IMR-90 (cell line): ENCODE measurements around the gene FNIP2. TPM values are rescaled to one million over a fixed set of nuclear protein-coding genes. Genes with fewer than 3 reads are reported as not detected.
A peak's percentile ranks its signal among the peaks of the same experiment; 100 is the strongest.

Experiments used
- ATAC-seq: fragments of 200-7000 bp; cut with Tn5 transposase; 2 replicates; pipeline ENCODE4 v1.9.1; 2020; ENCODE audit warnings: low read depth, mild to moderate bottlenecking, moderate library complexity
- BruUV-seq: library from RNA; stranded (reverse); fragments of 400-500 nt; replicated peaks from 2 replicates; lab custom pipeline; 2021; lab: Mats Ljungman, UMichigan
- CTCF ChIA-PET: fragments of 300-600 bp; formaldehyde crosslinking; extraction: SDS; loops from one replicate; lab custom pipeline; 2021; ENCODE audit warnings: antibody characterized with exemption; lab: Yijun Ruan, JAX
- POLR2A ChIA-PET: fragments of 300-600 bp; sonication (Branson Sonifier 250); formaldehyde crosslinking; loops from one replicate; lab custom pipeline; 2022; ENCODE audit warnings: antibody characterized with exemption; ENCODE audit not compliant: unreplicated experiment; lab: Charles Lee
- DNase-seq: peaks from one replicate; pipeline ENCODE4 v3.0.0; 2013
- H2AFZ ChIP-seq: replicated peaks from 2 replicates; pipeline ENCODE3; 2013; ENCODE audit warnings: low read length, mild to moderate bottlenecking; ENCODE audit not compliant: poor library complexity
- H2AK5ac ChIP-seq: 2 replicates; pipeline ENCODE4 v1.6.1; 2013; ENCODE audit warnings: low read depth, low read length, inconsistent platforms
- H2AK9ac ChIP-seq: replicated peaks from 2 replicates; pipeline ENCODE3; 2013; ENCODE audit warnings: mild to moderate bottlenecking, low read depth, low read length, moderate library complexity; ENCODE audit not compliant: poor library complexity
- H2BK120ac ChIP-seq: 2 replicates; pipeline ENCODE4 v1.6.1; 2013; ENCODE audit warnings: low read depth, low read length, inconsistent platforms
- H2BK15ac ChIP-seq: 3 replicates; pipeline ENCODE4 v1.6.1; 2013; ENCODE audit warnings: low read depth, low read length, inconsistent platforms
- H2BK20ac ChIP-seq: 2 replicates; pipeline ENCODE4 v1.6.1; 2013; ENCODE audit warnings: low read depth, mild to moderate bottlenecking, inconsistent platforms, low read length, moderate library complexity
- H2BK5ac ChIP-seq: 2 replicates; pipeline ENCODE4 v1.6.1; 2013; ENCODE audit warnings: mild to moderate bottlenecking, low read depth, low read length, inconsistent platforms; ENCODE audit not compliant: poor library complexity, severe bottlenecking
- H3K14ac ChIP-seq: replicated peaks from 2 replicates; pipeline ENCODE4 v1.6.1; 2013; ENCODE audit warnings: low read depth, low read length, inconsistent platforms
- H3K18ac ChIP-seq: 2 replicates; pipeline ENCODE4 v1.6.1; 2013; ENCODE audit warnings: low read depth, low read length, control low read depth
- H3K23ac ChIP-seq: 2 replicates; pipeline ENCODE4 v1.6.1; 2013; ENCODE audit warnings: low read depth, low read length, inconsistent platforms
- H3K27ac ChIP-seq: 2 replicates; pipeline ENCODE4 v1.5.1; 2013; ENCODE audit warnings: mild to moderate bottlenecking, control low read depth, low read length; ENCODE audit not compliant: insufficient read depth
- H3K27me3 ChIP-seq: 2 replicates; pipeline ENCODE4 v1.6.1; 2013; ENCODE audit warnings: low read length; ENCODE audit not compliant: control insufficient read depth, insufficient read depth
- H3K36me3 ChIP-seq: 2 replicates; pipeline ENCODE4 v1.6.1; 2013; ENCODE audit warnings: low read length, mixed read lengths; ENCODE audit not compliant: control insufficient read depth, insufficient read depth
- H3K4ac ChIP-seq: 2 replicates; pipeline ENCODE4 v1.6.1; 2013; ENCODE audit warnings: low read depth, low read length, inconsistent platforms
- H3K4me1 ChIP-seq: 2 replicates; pipeline ENCODE4 v1.6.1; 2013; ENCODE audit warnings: low read length, mixed read lengths; ENCODE audit not compliant: control insufficient read depth, insufficient read depth
- H3K4me2 ChIP-seq: 2 replicates; pipeline ENCODE4 v1.6.1; 2013; ENCODE audit warnings: low read depth, mild to moderate bottlenecking, control low read depth, low read length, moderate library complexity
- H3K4me3 ChIP-seq: 2 replicates; pipeline ENCODE4 v1.5.1; 2013; ENCODE audit warnings: low read depth, mild to moderate bottlenecking, control low read depth, low read length, moderate library complexity; ENCODE audit not compliant: insufficient read depth
- H3K56ac ChIP-seq: 2 replicates; pipeline ENCODE4 v1.6.1; 2013; ENCODE audit warnings: low read length, inconsistent platforms; ENCODE audit not compliant: insufficient read depth; ENCODE audit errors: extremely low read depth
- H3K79me1 ChIP-seq, 2 experiments: 2 replicates each; pipeline ENCODE4 v1.6.1; 2013; ENCODE audit warnings: low read length in 2 of 2, inconsistent platforms in 1 of 2, low read depth in 1 of 2
- H3K9ac ChIP-seq: 2 replicates; pipeline ENCODE4 v1.6.1; 2013; ENCODE audit warnings: low read depth, low read length, control low read depth
- H3K9me1 ChIP-seq: 2 replicates; pipeline ENCODE4 v1.6.1; 2013; ENCODE audit warnings: low read length, inconsistent platforms; ENCODE audit not compliant: insufficient read depth
- H3K9me3 ChIP-seq: 2 replicates; pipeline ENCODE4 v1.6.1; 2013; ENCODE audit warnings: low read length; ENCODE audit not compliant: control insufficient read depth, insufficient read depth
- H4K20me1 ChIP-seq: 2 replicates; pipeline ENCODE4 v1.6.1; 2013; ENCODE audit warnings: low read length, inconsistent platforms; ENCODE audit not compliant: insufficient read depth
- H4K5ac ChIP-seq: 2 replicates; pipeline ENCODE4 v1.6.1; 2013; ENCODE audit warnings: mild to moderate bottlenecking, low read depth, low read length, control low read depth
- H4K8ac ChIP-seq, 2 experiments: 2 replicates each; pipeline ENCODE4 v1.6.1; 2013; ENCODE audit warnings: low read depth in 2 of 2, low read length in 2 of 2, control low read depth in 1 of 2, inconsistent platforms in 1 of 2
- H4K91ac ChIP-seq: 2 replicates; pipeline ENCODE4 v1.6.1; 2013; ENCODE audit warnings: low read depth, low read length, inconsistent platforms; ENCODE audit not compliant: insufficient read depth
- CHD1 ChIP-seq: IDR thresholded peaks from 2 replicates; pipeline ENCODE4 v1.6.1; 2012; ENCODE audit warnings: low read depth, low read length, improper control_type of control experiment
- FOS ChIP-seq: fragments of 150-350 bp; IDR thresholded peaks from 2 replicates; pipeline ENCODE4 v1.6.1; 2016; ENCODE audit warnings: low read depth, low read length
- WGBS, 2 experiments: methylation state at CpG; one replicate each; pipeline versions ENCODE4 v1.1.5 to v1.1.7; 2013; ENCODE audit warnings: missing lambda C conversion rate in 2 of 2; ENCODE audit not compliant: insufficient read length in 1 of 2; ENCODE audit errors: extremely low coverage in 2 of 2; 5-methylcytosine and 5-hydroxymethylcytosine counted together
- dilution Hi-C: fragments of 300-500 bp; cut with HindIII; formaldehyde crosslinking; loops from one replicate; pipeline ENCODE4 v1.14.3; 2018; ENCODE audit warnings: low sequenced_read_pairs; ENCODE audit not compliant: unreplicated experiment
- in situ Hi-C: fragments of 300-500 bp; cut with MboI; formaldehyde crosslinking; loops from 3 replicates; pipeline ENCODE4 v1.14.3; 2019; ENCODE audit warnings: low sequenced_read_pairs, inconsistent platforms, mixed read lengths
- intact Hi-C: fragments of 100-400 bp; cut with micrococcal nuclease; formaldehyde crosslinking; loops from 2 replicates; pipeline ENCODE4 v1.10.0; 2022
- polyA plus RNA-seq, 3 experiments: library from polyadenylated mRNA; depleted of rRNA; stranded (reverse); fragments of >200 nt; gene quantifications; 2 replicates each; pipeline ENCODE4 v1.2.3, GENCODE V29; 2012; ENCODE audit warnings: low replicate concordance in 1 of 3
- total RNA-seq: library from RNA; depleted of rRNA; stranded (reverse); fragments of >200 nt; gene quantifications from 2 replicates; pipeline ENCODE4 v1.2.3, GENCODE V29; 2012

FNIP2 gene
- total and polyA plus RNA-seq, 2 of the 4 experiments (the other 2 are of a cell fraction) = 4.7 to 24.6 TPM

DNA sequence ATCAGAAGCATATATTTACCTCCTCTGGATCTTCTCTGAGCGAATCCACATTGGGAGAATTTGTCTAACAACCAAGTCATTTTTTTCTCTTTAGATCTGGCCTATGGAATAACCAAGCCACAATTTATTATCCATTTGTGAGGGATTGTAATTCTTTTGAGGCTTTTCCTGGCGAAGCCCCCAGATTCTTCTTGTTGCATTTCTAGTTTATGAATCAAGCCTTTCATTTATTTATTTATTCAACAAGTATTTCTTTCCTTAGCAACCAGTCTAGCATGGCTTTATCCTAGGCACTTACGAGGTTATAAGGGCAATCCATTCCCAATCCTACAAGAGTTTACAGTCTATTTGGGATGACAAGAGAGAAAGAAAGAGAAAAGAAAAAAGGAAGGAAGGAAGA is 18.4 kb upstream of the FNIP2 start:
- Histone ChIP-seq H2BK15ac (no peak overlapping the region), H2BK20ac (no peak overlapping the region; the same call in 1 of the 2 replicates), H3K4me2 (peak overlapping the region; percentile 46; the same call in 1 of the 2 replicates), H3K36me3 (no peaks in the 10 kb centered on the region), H3K9me3 (no peaks in the 10 kb centered on the region), H3K56ac (no peak overlapping the region), H4K20me1 (no peaks in the 10 kb centered on the region), H3K4me3 (no peak overlapping the region), H3K18ac (no peak overlapping the region), H2AK9ac (no peak overlapping the region), H3K9ac (no peak overlapping the region), H3K4ac (no peak overlapping the region), H3K4me1 (peaks cover 13% of the 10 kb centered on the region; the same call in 1 of the 2 replicates), H4K8ac (peak overlapping the region in 1 of 2 experiments; percentile 11; a peak in 1 of 4 replicates), H2AFZ (no peak overlapping the region), H2BK5ac (peak overlapping the region; percentile 60), H3K14ac (no peak overlapping the region), H2AK5ac (no peak overlapping the region), H4K91ac (no peak overlapping the region), H3K9me1 (peaks cover 3% of the 10 kb centered on the region; the same call in 1 of the 2 replicates), H3K23ac (no peak overlapping the region), H4K5ac (no peak overlapping the region), H3K27me3 (no peaks in the 10 kb centered on the region), H3K79me1 (0 out of 4 replicates have a peak, but pooled peaks cover 0 to 4% of the 10 kb centered on the region in 2 experiments), H2BK120ac (no peak overlapping the region; the same call in 1 of the 2 replicates), H3K27ac (peak overlapping the region; percentile 52; the same call in 1 of the 2 replicates)
- ChIA-PET CTCF (no interaction called here), POLR2A (no interaction called here)
- in situ Hi-C loops = no loop called here
- dilution Hi-C loops = no loop called here
- WGBS, 2 experiments = no CpG with 5 or more reads among the region's 3 CpGs
- TF ChIP-seq CHD1 (no peak), FOS (peak; percentile 24; the same call in 1 of the 2 replicates)
- ATAC-seq (peak; percentile 77), DNase-seq (peak; percentile 93)
- BruUV-seq = no TSS peak
- intact Hi-C loops = no loop called here
